ACC112 (cell line): ENCODE measurements around the gene PRDX4.
"Not testable (repeated sequence)": the region's sequence is repeated elsewhere in the genome, so short reads cannot be mapped to it uniquely, and the experiment has no call there.

Experiments used
- H2AFZ ChIP-seq: fragments of 200-600 bp; sonication (generic); one replicate; pipeline ENCODE4 v1.6.0; 2017; ENCODE audit warnings: antibody characterized with exemption, low read length; ENCODE audit not compliant: unreplicated experiment
- H3K27ac ChIP-seq: fragments of 200-600 bp; sonication (generic); 2 replicates; pipeline ENCODE4 v1.5.1; 2014; ENCODE audit warnings: low read depth, mild to moderate bottlenecking, antibody characterized with exemption, low read length, moderate library complexity
- H3K27me3 ChIP-seq: fragments of 200-600 bp; sonication (generic); 2 replicates; pipeline ENCODE4 v1.6.1; 2014; ENCODE audit warnings: mild to moderate bottlenecking, antibody characterized with exemption, low read length, moderate library complexity, mixed read lengths; ENCODE audit not compliant: insufficient read depth
- H3K36me3 ChIP-seq: fragments of 200-600 bp; sonication (generic); 2 replicates; pipeline ENCODE4 v1.6.1; 2016; ENCODE audit warnings: mild to moderate bottlenecking, antibody characterized with exemption, low read length, moderate library complexity, mixed read lengths; ENCODE audit not compliant: insufficient read depth
- H3K4me1 ChIP-seq: fragments of 200-600 bp; sonication (generic); one replicate; pipeline ENCODE4 v1.6.1; 2016; ENCODE audit warnings: low read length, mixed read lengths; ENCODE audit not compliant: insufficient read depth, unreplicated experiment, control insufficient read depth
- H3K4me3 ChIP-seq: fragments of 200-600 bp; sonication (generic); 2 replicates; pipeline ENCODE4 v1.5.1; 2014; ENCODE audit warnings: mild to moderate bottlenecking, low read depth, low read length
- H3K79me2 ChIP-seq: fragments of 200-600 bp; sonication (generic); one replicate; pipeline ENCODE4 v1.6.0; 2016; ENCODE audit warnings: low read length; ENCODE audit not compliant: control insufficient read depth, unreplicated experiment, insufficient read depth

PRDX4 gene

GRCh38 chrX:23656091-23656490, 11.2 kb upstream of the PRDX4 start:
- no peak overlapping the region for H3K4me3 ChIP-seq

GRCh38 chrX:23656684-23657083, 10.6 kb upstream of the PRDX4 start:
- Histone ChIP-seq H2AFZ (no peak overlapping the region), H3K27me3 (peaks cover 18% of the 10 kb centered on the region), H3K27ac (no peak overlapping the region), H3K4me3 (no peak overlapping the region), H3K4me1 (peaks cover 4% of the 10 kb centered on the region), H3K79me2 (no peaks in the 10 kb centered on the region), H3K36me3 (no peaks in the 10 kb centered on the region)

More at GRCh38 chrX:23656091-23656490, 11.2 kb upstream of the PRDX4 start:
- Histone ChIP-seq H3K27ac (no peak overlapping the region), H3K4me1 (peaks cover 4% of the 10 kb centered on the region), H2AFZ (no peak overlapping the region), H3K36me3 (no peaks in the 10 kb centered on the region), H3K27me3 (peaks cover 18% of the 10 kb centered on the region), H3K79me2 (no peaks in the 10 kb centered on the region)

- Histone ChIP-seq H3K4me3 (no peak overlapping the region), H3K79me2 (no peaks in the 10 kb centered on the region), H3K4me1 (peaks cover 10% of the 10 kb centered on the region), H3K36me3 (no peaks in the 10 kb centered on the region), H3K27ac (no peak overlapping the region), H3K27me3 (no peaks in the 10 kb centered on the region), H2AFZ (no peak overlapping the region)
Measured at GRCh38 chrX:23659339-23659738, 8.0 kb upstream of the PRDX4 start.

GRCh38 chrX:23660083-23660765, 7.1 kb upstream of the PRDX4 start:
- not testable (repeated sequence) for H3K4me3 ChIP-seq

GRCh38 chrX:23660766-23661132, 6.5 kb upstream of the PRDX4 start:
- H2AFZ ChIP-seq: no peak overlapping the region
- H3K4me1 ChIP-seq: peaks cover 10% of the 10 kb centered on the region
- H3K79me2 ChIP-seq: no peaks in the 10 kb centered on the region
- H3K27me3 ChIP-seq: no peaks in the 10 kb centered on the region
- no peak overlapping the region for H3K4me3 ChIP-seq
- H3K36me3 ChIP-seq: no peaks in the 10 kb centered on the region
- no peak overlapping the region for H3K27ac ChIP-seq

More at GRCh38 chrX:23660083-23660765, 7.1 kb upstream of the PRDX4 start:
- H2AFZ ChIP-seq, H3K79me2 ChIP-seq, H3K36me3 ChIP-seq, H3K27ac ChIP-seq, H3K27me3 ChIP-seq: not testable (repeated sequence)
- peaks cover 10% of the 10 kb centered on the region for H3K4me1 ChIP-seq

- no peaks in the 10 kb centered on the region for H3K36me3 ChIP-seq
- no peak overlapping the region for H3K4me3 ChIP-seq
- H3K4me1 ChIP-seq: peaks cover 8% of the 10 kb centered on the region
- no peak overlapping the region for H3K27ac ChIP-seq
- H3K27me3 ChIP-seq: no peaks in the 10 kb centered on the region
- H3K79me2 ChIP-seq: no peaks in the 10 kb centered on the region
- H2AFZ ChIP-seq: no peak overlapping the region
Measured at GRCh38 chrX:23661671-23662070, 5.6 kb upstream of the PRDX4 start.

- no peaks in the 10 kb centered on the region for H3K79me2 ChIP-seq
- no peak overlapping the region for H3K4me3 ChIP-seq
- peak overlapping the region; percentile 11 for H2AFZ ChIP-seq
- peaks cover 12% of the 10 kb centered on the region for H3K4me1 ChIP-seq
- H3K27ac ChIP-seq: peak overlapping the region; percentile 50
- H3K36me3 ChIP-seq: no peaks in the 10 kb centered on the region
- no peaks in the 10 kb centered on the region for H3K27me3 ChIP-seq
Measured at GRCh38 chrX:23662187-23662586, 5.1 kb upstream of the PRDX4 start.

GRCh38 chrX:23662853-23663252, 4.4 kb upstream of the PRDX4 start:
- Histone ChIP-seq H2AFZ (no peak overlapping the region), H3K36me3 (no peaks in the 10 kb centered on the region), H3K27me3 (no peaks in the 10 kb centered on the region), H3K79me2 (peaks cover 3% of the 10 kb centered on the region), H3K27ac (peak overlapping the region; percentile 50; the same call in 1 of the 2 replicates), H3K4me3 (no peak overlapping the region), H3K4me1 (peaks cover 12% of the 10 kb centered on the region)

- Histone ChIP-seq H3K79me2 (peaks cover 19% of the 10 kb centered on the region), H3K4me3 (no peak overlapping the region), H3K4me1 (peaks cover 22% of the 10 kb centered on the region), H3K27me3 (no peaks in the 10 kb centered on the region), H3K36me3 (no peaks in the 10 kb centered on the region), H2AFZ (no peak overlapping the region), H3K27ac (no peak overlapping the region)
Measured at GRCh38 chrX:23664496-23664895, 2.8 kb upstream of the PRDX4 start.

- peaks cover 31% of the 10 kb centered on the region for H3K4me1 ChIP-seq
- no peak overlapping the region for H3K27ac ChIP-seq
- peaks cover 27% of the 10 kb centered on the region for H3K79me2 ChIP-seq
- peak overlapping the region; percentile 85 for H2AFZ ChIP-seq
- H3K27me3 ChIP-seq: no peaks in the 10 kb centered on the region
- no peak overlapping the region for H3K4me3 ChIP-seq
- peaks cover 2% of the 10 kb centered on the region for H3K36me3 ChIP-seq
Measured at GRCh38 chrX:23666282-23666681, 1.0 kb upstream of the PRDX4 start.

GRCh38 chrX:23668335-23668734, 1.0 kb downstream of the PRDX4 start:
- Histone ChIP-seq H3K79me2 (peaks cover 38% of the 10 kb centered on the region), H3K27ac (peak overlapping the region; percentile 82), H2AFZ (peak overlapping the region; percentile 96), H3K4me3 (peak overlapping the region; percentile 100), H3K27me3 (no peaks in the 10 kb centered on the region), H3K4me1 (peaks cover 25% of the 10 kb centered on the region), H3K36me3 (peaks cover 17% of the 10 kb centered on the region)
